Loucy (cell line): ENCODE data around the gene B9D2.

Source experiments
- CTCF ChIP-seq: fragments of 200-600 bp; sonication (generic); conservative IDR thresholded peaks from 2 replicates; pipeline ENCODE4 v1.5.1; 2014; ENCODE audit warnings: mild to moderate bottlenecking, antibody characterized with exemption, low read length
- EZH2phosphoT487 ChIP-seq: fragments of 200-600 bp; IDR thresholded peaks from 2 replicates; pipeline ENCODE4 v1.6.1; 2018; ENCODE audit warnings: antibody characterized with exemption, mild to moderate bottlenecking, moderate library complexity, borderline replicate concordance

DNA sequence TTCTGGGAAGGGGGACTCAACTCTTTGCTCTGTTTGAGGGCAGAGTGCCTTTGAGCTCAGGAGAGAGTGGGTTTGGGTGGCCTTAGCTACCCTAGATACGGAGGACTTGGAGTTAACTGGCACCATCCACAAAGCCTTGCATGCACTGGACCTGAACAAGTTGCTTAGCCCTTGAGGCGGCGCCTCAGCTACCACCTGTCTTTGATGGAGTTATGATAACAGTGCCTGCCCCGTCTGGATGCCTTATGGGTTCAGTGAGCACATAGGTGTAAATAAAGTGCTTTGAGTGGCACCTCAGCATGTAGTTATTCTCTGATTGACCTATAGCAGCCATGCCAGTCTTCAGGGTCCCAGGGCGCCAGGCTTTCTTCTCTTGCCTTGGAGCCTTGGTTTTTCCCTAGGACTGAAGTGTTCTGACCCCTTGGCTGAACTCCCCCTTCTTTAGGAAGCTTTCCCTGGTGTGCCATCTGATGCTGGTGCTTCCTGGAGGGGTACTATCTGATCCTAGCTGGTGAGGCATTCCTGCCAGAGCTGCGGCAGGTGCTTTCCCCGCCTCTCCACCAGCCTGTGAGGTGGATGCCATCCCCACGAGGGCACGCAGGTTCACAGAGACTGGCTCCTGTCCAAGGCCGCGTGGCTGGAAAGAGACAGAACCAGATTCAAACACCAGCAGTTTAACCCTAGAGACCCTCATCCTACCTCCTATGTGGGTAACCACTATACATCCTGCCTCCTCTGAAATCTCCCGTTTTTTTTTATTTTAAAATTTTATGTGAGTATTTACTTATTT, 39.4 kb upstream of the B9D2 start:
- TF ChIP-seq CTCF (no peak), EZH2phosphoT487 (no peak)
